ENCODE results near the gene ELF2.
A peak's percentile ranks its signal among the peaks of the same experiment; 100 is the strongest.
"Not testable (repeated sequence)": the region's sequence is repeated elsewhere in the genome, so short reads cannot be mapped to it uniquely, and the experiment has no call there.

Gene ELF2

GRCh38 chr4:139082750-139083606, 94.0 kb downstream of the ELF2 start:
- peak overlapping the region; percentile 95 for H3K4me3 ChIP-seq (ENCODE audit: low read depth, low read length)

GRCh38 chr4:139078926-139079325, 98.1 kb downstream of the ELF2 start:
- H3K4me3 ChIP-seq (ENCODE audit: low read depth, low read length), result no peak overlapping the region

- H3K4me3 ChIP-seq (ENCODE audit: low read depth, low read length), result no peak overlapping the region
Measured at GRCh38 chr4:139077567-139078355, 99.3 kb downstream of the ELF2 start.

GRCh38 chr4:139076016-139076744, 100.8 kb downstream of the ELF2 start:
- H3K4me3 ChIP-seq (ENCODE audit: low read depth, low read length), result no peak overlapping the region

GRCh38 chr4:139060591-139060990, 116.4 kb downstream of the ELF2 start:
- H3K4me3 ChIP-seq (ENCODE audit: low read depth, low read length), result no peak overlapping the region

GRCh38 chr4:139059026-139059425, 118.0 kb downstream of the ELF2 start:
- H3K4me3 ChIP-seq (ENCODE audit: low read depth, low read length), result not testable (repeated sequence)

- no peak overlapping the region for H3K4me3 ChIP-seq (ENCODE audit: low read depth, low read length)
Measured at GRCh38 chr4:139054791-139055505, 122.1 kb downstream of the ELF2 start.

- no peak overlapping the region for H3K4me3 ChIP-seq (ENCODE audit: low read depth, low read length)
Measured at GRCh38 chr4:139053909-139054308, 123.1 kb downstream of the ELF2 start.

- no peak overlapping the region for H3K4me3 ChIP-seq (ENCODE audit: low read depth, low read length)
Measured at GRCh38 chr4:139050446-139050845, 126.6 kb downstream of the ELF2 start.

- H3K4me3 ChIP-seq (ENCODE audit: low read depth, low read length), result no peak overlapping the region
Measured at GRCh38 chr4:139048026-139048425, 129.0 kb downstream of the ELF2 start.

GRCh38 chr4:139044291-139044690, 132.7 kb downstream of the ELF2 start:
- H3K4me3 ChIP-seq (ENCODE audit: low read depth, low read length), result no peak overlapping the region

GRCh38 chr4:139042981-139043460, 134.0 kb downstream of the ELF2 start:
- no peak overlapping the region for H3K4me3 ChIP-seq (ENCODE audit: low read depth, low read length)

- H3K4me3 ChIP-seq (ENCODE audit: low read depth, low read length), result no peak overlapping the region
Measured at GRCh38 chr4:139038874-139039443, 138.1 kb downstream of the ELF2 start.

GRCh38 chr4:139036885-139037284, 140.1 kb downstream of the ELF2 start:
- no peak overlapping the region for H3K4me3 ChIP-seq (ENCODE audit: low read depth, low read length)

- H3K4me3 ChIP-seq (ENCODE audit: low read depth, low read length), result no peak overlapping the region
Measured at GRCh38 chr4:139035650-139036049, 141.4 kb downstream of the ELF2 start.

GRCh38 chr4:139030614-139031235, 146.3 kb downstream of the ELF2 start:
- no peak overlapping the region for H3K4me3 ChIP-seq (ENCODE audit: low read depth, low read length)

- H3K4me3 ChIP-seq (ENCODE audit: low read depth, low read length), result not testable (repeated sequence)
Measured at GRCh38 chr4:139029866-139030363, 147.1 kb downstream of the ELF2 start.

- no peak overlapping the region for H3K4me3 ChIP-seq (ENCODE audit: low read depth, low read length)
Measured at GRCh38 chr4:139028191-139028661, 148.8 kb downstream of the ELF2 start.

- no peak overlapping the region for H3K4me3 ChIP-seq (ENCODE audit: low read depth, low read length)
Measured at GRCh38 chr4:139027776-139028175, 149.2 kb downstream of the ELF2 start.
